ENCODE results near the gene BRF1. TPM values are rescaled to one million over a fixed set of nuclear protein-coding genes. Genes with fewer than 3 reads are reported as not detected.

The BRF1 gene
- total RNA-seq, 1 experiment from 2014 or later: 26.4 TPM

GRCh38 chr14:105329411-105330150, 28.8 kb upstream of the BRF1 start (continued):
- TF ChIP-seq ZNF425 (CRISPR knock-in tag; conservative IDR thresholded peaks at IDR 0.05) (no peak), IRF2 (CRISPR knock-in tag; IDR thresholded peaks at IDR 0.05; ENCODE audit: borderline replicate concordance, low read depth) (no peak), MYBL2 (CRISPR knock-in tag; IDR thresholded peaks at IDR 0.05) (no peak)

- Mint-ChIP-seq H3K4me3 (no peak overlapping the region), H3K9me3 (no peaks in the 10 kb centered on the region), H3K27me3 (ENCODE audit: low read depth) (no peaks in the 10 kb centered on the region), H3K27ac (peak overlapping the region; percentile 74), H3K36me3 (no peaks in the 10 kb centered on the region), H3K4me1 (peaks cover 62% of the 10 kb centered on the region)
- CTCF ChIA-PET: interaction anchor here (0.6 to 1.8 kb wide), 5 partner anchors 23 to 152 kb away, joined by 3 to 7 read pairs (median 4); no protein-coding TSS in a partner anchor
- no peak for TF ChIP-seq MYBL2 (CRISPR knock-in tag; IDR thresholded peaks at IDR 0.05)
- no peak for TF ChIP-seq USF2 (CRISPR knock-in tag; IDR thresholded peaks at IDR 0.05)
- ATAC-seq (no peak), DNase-seq (ENCODE audit: low spot score) (no peak)
- POLR2A ChIA-PET: no interaction called here
Measured at GRCh38 chr14:105328678-105329390, 28.0 kb upstream of the BRF1 start.

GRCh38 chr14:105328070-105328677, 27.4 kb upstream of the BRF1 start:
- no peak overlapping the region for H3K4me3 Mint-ChIP-seq
- ATAC-seq (no peak), DNase-seq (ENCODE audit: low spot score) (no peak)
- no peaks in the 10 kb centered on the region for H3K9me3 Mint-ChIP-seq
- peaks cover 67% of the 10 kb centered on the region for H3K4me1 Mint-ChIP-seq
- no peaks in the 10 kb centered on the region for H3K27me3 Mint-ChIP-seq (ENCODE audit: low read depth)
- CTCF ChIA-PET: interaction anchor here (1.0 to 1.8 kb wide), 3 partner anchors 24 to 153 kb away, joined by 3 to 7 read pairs (median 4); no protein-coding TSS in a partner anchor
- H3K27ac Mint-ChIP-seq: peak overlapping the region; percentile 74; the same call in 1 of the 2 replicates
- POLR2A ChIA-PET: no interaction called here
- no peaks in the 10 kb centered on the region for H3K36me3 Mint-ChIP-seq
- TF ChIP-seq IRF2 (CRISPR knock-in tag; IDR thresholded peaks at IDR 0.05; ENCODE audit: borderline replicate concordance, low read depth) (no peak), ZNF532 (CRISPR knock-in tag; IDR thresholded peaks at IDR 0.05; ENCODE audit: borderline replicate concordance) (no peak), CREB1 (CRISPR knock-in tag; IDR thresholded peaks at IDR 0.05) (no peak), CBFB (CRISPR knock-in tag; IDR thresholded peaks at IDR 0.05; ENCODE audit: low read depth) (no peak), HMGA2 (CRISPR knock-in tag; IDR thresholded peaks at IDR 0.05) (no peak), JAZF1 (CRISPR knock-in tag; IDR thresholded peaks at IDR 0.05) (no peak), ZNF423 (CRISPR knock-in tag; IDR thresholded peaks at IDR 0.05) (no peak), ELF4 (CRISPR knock-in tag; IDR thresholded peaks at IDR 0.05; ENCODE audit: low read depth) (no peak), CTCF (IDR thresholded peaks at IDR 0.05) (no peak), GTF2I (CRISPR knock-in tag; conservative IDR thresholded peaks at IDR 0.05) (no peak), ZNF219 (CRISPR knock-in tag; IDR thresholded peaks at IDR 0.05; ENCODE audit: borderline replicate concordance) (no peak), E2F4 (CRISPR knock-in tag; IDR thresholded peaks at IDR 0.05; ENCODE audit: borderline replicate concordance, low read depth) (no peak), FOXK1 (CRISPR knock-in tag; IDR thresholded peaks at IDR 0.05) (no peak), ZBTB43 (CRISPR knock-in tag; IDR thresholded peaks at IDR 0.05) (no peak)

All from WTC11 (cell line).